GM12875 (cell line): ENCODE data around the gene JDP2.

ENCODE experiments used
- H3K4me3 ChIP-seq: one replicate; pipeline ENCODE4 v1.5.1; 2011; ENCODE audit warnings: low read depth, low read length, control low read depth
- CTCF ChIP-seq: IDR thresholded peaks from 2 replicates; pipeline ENCODE4 v1.5.1; 2011; ENCODE audit warnings: low read depth, mild to moderate bottlenecking, control low read depth, inconsistent platforms, low read length, moderate library complexity, borderline replicate concordance; ENCODE audit not compliant: insufficient read depth

Gene JDP2

GRCh38 chr14:75435473-75435872, 7.7 kb downstream of the JDP2 start:
- H3K4me3 ChIP-seq: no peak overlapping the region
- no peak for TF ChIP-seq CTCF

- no peak for TF ChIP-seq CTCF
- no peak overlapping the region for H3K4me3 ChIP-seq
Observed at GRCh38 chr14:75437201-75438143, 9.7 kb downstream of the JDP2 start.

GRCh38 chr14:75438486-75439080, 10.8 kb downstream of the JDP2 start:
- no peak overlapping the region for H3K4me3 ChIP-seq
- no peak for TF ChIP-seq CTCF

GRCh38 chr14:75439989-75440388, 12.2 kb downstream of the JDP2 start:
- TF ChIP-seq CTCF: no peak
- no peak overlapping the region for H3K4me3 ChIP-seq

GRCh38 chr14:75440733-75441477, 13.1 kb downstream of the JDP2 start:
- H3K4me3 ChIP-seq: no peak overlapping the region
- TF ChIP-seq CTCF: no peak

GRCh38 chr14:75441728-75442127, 13.9 kb downstream of the JDP2 start:
- no peak for TF ChIP-seq CTCF
- H3K4me3 ChIP-seq: no peak overlapping the region
